IMR-90 (cell line): ENCODE measurements around the gene NXPH3.

Experiments
- CHD1 ChIP-seq: IDR thresholded peaks from 2 replicates; pipeline ENCODE4 v1.6.1; 2012; ENCODE audit warnings: low read depth, low read length, improper control_type of control experiment
- CTCF ChIP-seq: conservative IDR thresholded peaks from 2 replicates; pipeline ENCODE4 v1.5.1; 2012; ENCODE audit warnings: mild to moderate bottlenecking, low read depth, low read length, improper control_type of control experiment
- FOS ChIP-seq: fragments of 150-350 bp; IDR thresholded peaks from 2 replicates; pipeline ENCODE4 v1.6.1; 2016; ENCODE audit warnings: low read depth, low read length
- MAFK ChIP-seq: IDR thresholded peaks from 2 replicates; pipeline ENCODE4 v1.6.1; 2012; ENCODE audit warnings: low read depth, low read length, improper control_type of control experiment
- MXI1 ChIP-seq: IDR thresholded peaks from 2 replicates; pipeline ENCODE4 v1.6.1; 2012; ENCODE audit warnings: low read depth, mild to moderate bottlenecking, low read length, moderate library complexity, borderline replicate concordance
- NFE2L2 ChIP-seq: fragments of 150-350 bp; IDR thresholded peaks from 2 replicates; pipeline ENCODE4 v1.6.1; 2016; ENCODE audit warnings: low read depth, mild to moderate bottlenecking, low read length
- POLR2A ChIP-seq: IDR thresholded peaks from 2 replicates; pipeline ENCODE4 v1.6.1; 2012; ENCODE audit warnings: mild to moderate bottlenecking, low read depth, low read length
- RAD21 ChIP-seq: IDR thresholded peaks from 2 replicates; pipeline ENCODE4 v1.6.1; 2012; ENCODE audit warnings: low read length, improper control_type of control experiment
- RFX5 ChIP-seq: IDR thresholded peaks from 2 replicates; pipeline ENCODE4 v1.8.0; 2012; ENCODE audit warnings: low read depth, mild to moderate bottlenecking, low read length, moderate library complexity
- USF2 ChIP-seq: fragments of 150-350 bp; IDR thresholded peaks from 2 replicates; pipeline ENCODE4 v1.6.1; 2017; ENCODE audit warnings: mild to moderate bottlenecking, antibody characterized with exemption, low read length, low read depth

- TF ChIP-seq CTCF (0 out of 2 replicates have a peak, but pooled peaks have one; percentile 23), POLR2A (no peak), NFE2L2 (no peak), MXI1 (no peak), RAD21 (0 out of 2 replicates have a peak, but pooled peaks have one; percentile 6), USF2 (no peak), CHD1 (no peak), RFX5 (no peak), MAFK (no peak), FOS (no peak)
Observed at GRCh38 chr17:49616086-49616485, 40.4 kb downstream of the NXPH3 start.
